GM12878 (cell line): ENCODE data around the gene CAPN10. TPM values are rescaled to one million over a fixed set of nuclear protein-coding genes. Genes with fewer than 3 reads are reported as not detected.

Experiments used
- CBX5 ChIP-seq: sonication (generic); IDR thresholded peaks from 2 replicates; pipeline ENCODE4 v1.6.1; 2016; ENCODE audit warnings: low read depth, moderate library complexity, mild to moderate bottlenecking, inconsistent platforms
- CREM ChIP-seq: IDR thresholded peaks from 2 replicates; pipeline ENCODE4 v1.6.1; 2014; ENCODE audit warnings: antibody characterized with exemption, low read depth
- EED ChIP-seq: sonication (generic); IDR thresholded peaks from 2 replicates; pipeline ENCODE4 v1.6.1; 2016; ENCODE audit warnings: antibody characterized with exemption, low read depth
- ESRRA ChIP-seq: IDR thresholded peaks from 2 replicates; pipeline ENCODE4 v1.6.1; 2012; ENCODE audit warnings: mild to moderate bottlenecking, low read length, improper control_type of control experiment
- GATAD2B ChIP-seq: fragments of 450-650 bp; conservative IDR thresholded peaks from 2 replicates; pipeline ENCODE4 v1.6.1; 2017; ENCODE audit warnings: low read depth, mild to moderate bottlenecking, moderate library complexity
- KDM1A ChIP-seq: fragments of 200-600 bp; sonication (generic); IDR thresholded peaks from 2 replicates; pipeline ENCODE4 v1.6.1; 2016; ENCODE audit warnings: borderline replicate concordance
- MTA2 ChIP-seq: fragments of 450-650 bp; IDR thresholded peaks from 2 replicates; pipeline ENCODE4 v1.6.1; 2016; ENCODE audit warnings: low read depth, mild to moderate bottlenecking, moderate library complexity
- MTA3 ChIP-seq: IDR thresholded peaks from 2 replicates; pipeline ENCODE4 v1.6.1; 2012; ENCODE audit warnings: low read length, inconsistent platforms, borderline replicate concordance
- MYB ChIP-seq: fragments of 150-350 bp; IDR thresholded peaks from 2 replicates; pipeline ENCODE4 v1.6.1; 2014; ENCODE audit warnings: mild to moderate bottlenecking, low read depth, low read length, borderline replicate concordance
- MYC ChIP-seq: IDR thresholded peaks from 2 replicates; pipeline ENCODE4 v1.6.1; 2011; ENCODE audit warnings: mild to moderate bottlenecking, low read length, moderate library complexity, inconsistent platforms; ENCODE audit not compliant: insufficient read depth, insufficient replicate concordance, insufficient read length, severe bottlenecking
- NBN ChIP-seq: fragments of 450-650 bp; IDR thresholded peaks from 2 replicates; pipeline ENCODE4 v1.6.1; 2016
- RAD51 ChIP-seq: fragments of 450-650 bp; IDR thresholded peaks from 2 replicates; pipeline ENCODE4 v1.6.1; 2016; ENCODE audit warnings: moderate library complexity, mild to moderate bottlenecking, inconsistent platforms
- SMARCA5 ChIP-seq: fragments of 450-650 bp; IDR thresholded peaks from 2 replicates; pipeline ENCODE4 v1.6.1; 2017; ENCODE audit warnings: mild to moderate bottlenecking
- SMC3 ChIP-seq: IDR thresholded peaks from 2 replicates; pipeline ENCODE4 v1.6.1; 2011; ENCODE audit warnings: low read length, improper control_type of control experiment, borderline replicate concordance
- TAF1 ChIP-seq: IDR thresholded peaks from 2 replicates; pipeline ENCODE4 v1.6.1; 2011; ENCODE audit warnings: mild to moderate bottlenecking, low read depth, low read length, borderline replicate concordance
- USF1 ChIP-seq: IDR thresholded peaks from 2 replicates; pipeline ENCODE4 v1.6.1; 2011; ENCODE audit warnings: borderline replicate concordance, low read depth, mild to moderate bottlenecking, moderate library complexity, mixed read lengths, low read length; ENCODE audit not compliant: insufficient read depth; ENCODE audit errors: extremely low read length
- polyA plus RNA-seq, 11 experiments: library from polyadenylated mRNA; depleted of rRNA in 4 of 11; unstranded in 6 of 11; stranded (reverse) in 5 of 11; fragments of >200 nt; fragmentation: Nextera tagmentation in 4 of 11; fragmentation: Illumina TruSeq in 1 of 11; extraction: Ambion mirVana in 4 of 11; extraction: Trizol in 1 of 11; gene quantifications; 1 replicate in 1 of 11; 2 replicates in 10 of 11; pipeline versions ENCODE4 v1.2.1 to v1.2.3, GENCODE V29; 2011 to 2016; ENCODE audit warnings: inconsistent platforms in 2 of 11, missing spikeins in 2 of 11, low read depth in 1 of 11
- total RNA-seq, 4 experiments: library from RNA; depleted of rRNA in 3 of 4; stranded (reverse); fragments of >200 nt in 3 of 4; fragmentation: Illumina TruSeq in 1 of 4; extraction: Trizol in 1 of 4; gene quantifications; 2 replicates each; pipeline versions ENCODE4 v1.2.1 to v1.2.3, GENCODE V29; 2013 to 2021
- TF ChIP-seq, protein P1 (sequence below): fragments of 450-650 bp; conservative IDR thresholded peaks from 2 replicates; pipeline ENCODE4 v1.6.1; 2017; ENCODE audit warnings: mild to moderate bottlenecking, moderate library complexity
- TF ChIP-seq, protein P2 (sequence below): fragments of 450-650 bp; IDR thresholded peaks from 2 replicates; pipeline ENCODE4 v1.6.1; 2017; ENCODE audit warnings: mild to moderate bottlenecking, low read depth, inconsistent platforms; ENCODE audit not compliant: poor library complexity, severe bottlenecking
- TF ChIP-seq, protein P3 (sequence below): fragments of 450-650 bp; IDR thresholded peaks from 2 replicates; pipeline ENCODE4 v1.6.1; 2017; ENCODE audit warnings: mild to moderate bottlenecking
- TF ChIP-seq, protein P4 (sequence below): fragments of 450-650 bp; IDR thresholded peaks from 2 replicates; pipeline ENCODE4 v1.6.1; 2017; ENCODE audit warnings: low read depth, mild to moderate bottlenecking, moderate library complexity

The CAPN10 gene
- total and polyA plus RNA-seq, 10 of the 15 experiments (the other 5 are each of a cell fraction or from before 2014, with no cell fraction given), result 0.37 to 40.6 (median 17.5) TPM

- TF ChIP-seq, protein P1, sequence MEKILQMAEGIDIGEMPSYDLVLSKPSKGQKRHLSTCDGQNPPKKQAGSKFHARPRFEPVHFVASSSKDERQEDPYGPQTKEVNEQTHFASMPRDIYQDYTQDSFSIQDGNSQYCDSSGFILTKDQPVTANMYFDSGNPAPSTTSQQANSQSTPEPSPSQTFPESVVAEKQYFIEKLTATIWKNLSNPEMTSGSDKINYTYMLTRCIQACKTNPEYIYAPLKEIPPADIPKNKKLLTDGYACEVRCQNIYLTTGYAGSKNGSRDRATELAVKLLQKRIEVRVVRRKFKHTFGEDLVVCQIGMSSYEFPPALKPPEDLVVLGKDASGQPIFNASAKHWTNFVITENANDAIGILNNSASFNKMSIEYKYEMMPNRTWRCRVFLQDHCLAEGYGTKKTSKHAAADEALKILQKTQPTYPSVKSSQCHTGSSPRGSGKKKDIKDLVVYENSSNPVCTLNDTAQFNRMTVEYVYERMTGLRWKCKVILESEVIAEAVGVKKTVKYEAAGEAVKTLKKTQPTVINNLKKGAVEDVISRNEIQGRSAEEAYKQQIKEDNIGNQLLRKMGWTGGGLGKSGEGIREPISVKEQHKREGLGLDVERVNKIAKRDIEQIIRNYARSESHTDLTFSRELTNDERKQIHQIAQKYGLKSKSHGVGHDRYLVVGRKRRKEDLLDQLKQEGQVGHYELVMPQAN, result 0 out of 2 replicates have a peak, but pooled peaks have one; percentile 33
- TF ChIP-seq EED (no peak), USF1 (no peak), RAD51 (no peak), NBN (no peak), GATAD2B (no peak; the same call in 1 of the 2 replicates), KDM1A (no peak), SMARCA5 (no peak; the same call in 1 of the 2 replicates), MTA3 (no peak), ESRRA (no peak), TAF1 (0 out of 2 replicates have a peak, but pooled peaks have one; percentile 22), MTA2 (no peak), CREM (no peak), SMC3 (no peak), MYB (no peak), CBX5 (no peak), MYC (no peak)
- TF ChIP-seq, protein P2, sequence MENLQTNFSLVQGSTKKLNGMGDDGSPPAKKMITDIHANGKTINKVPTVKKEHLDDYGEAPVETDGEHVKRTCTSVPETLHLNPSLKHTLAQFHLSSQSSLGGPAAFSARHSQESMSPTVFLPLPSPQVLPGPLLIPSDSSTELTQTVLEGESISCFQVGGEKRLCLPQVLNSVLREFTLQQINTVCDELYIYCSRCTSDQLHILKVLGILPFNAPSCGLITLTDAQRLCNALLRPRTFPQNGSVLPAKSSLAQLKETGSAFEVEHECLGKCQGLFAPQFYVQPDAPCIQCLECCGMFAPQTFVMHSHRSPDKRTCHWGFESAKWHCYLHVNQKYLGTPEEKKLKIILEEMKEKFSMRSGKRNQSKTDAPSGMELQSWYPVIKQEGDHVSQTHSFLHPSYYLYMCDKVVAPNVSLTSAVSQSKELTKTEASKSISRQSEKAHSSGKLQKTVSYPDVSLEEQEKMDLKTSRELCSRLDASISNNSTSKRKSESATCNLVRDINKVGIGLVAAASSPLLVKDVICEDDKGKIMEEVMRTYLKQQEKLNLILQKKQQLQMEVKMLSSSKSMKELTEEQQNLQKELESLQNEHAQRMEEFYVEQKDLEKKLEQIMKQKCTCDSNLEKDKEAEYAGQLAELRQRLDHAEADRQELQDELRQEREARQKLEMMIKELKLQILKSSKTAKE, result no peak
- TF ChIP-seq, protein P3, sequence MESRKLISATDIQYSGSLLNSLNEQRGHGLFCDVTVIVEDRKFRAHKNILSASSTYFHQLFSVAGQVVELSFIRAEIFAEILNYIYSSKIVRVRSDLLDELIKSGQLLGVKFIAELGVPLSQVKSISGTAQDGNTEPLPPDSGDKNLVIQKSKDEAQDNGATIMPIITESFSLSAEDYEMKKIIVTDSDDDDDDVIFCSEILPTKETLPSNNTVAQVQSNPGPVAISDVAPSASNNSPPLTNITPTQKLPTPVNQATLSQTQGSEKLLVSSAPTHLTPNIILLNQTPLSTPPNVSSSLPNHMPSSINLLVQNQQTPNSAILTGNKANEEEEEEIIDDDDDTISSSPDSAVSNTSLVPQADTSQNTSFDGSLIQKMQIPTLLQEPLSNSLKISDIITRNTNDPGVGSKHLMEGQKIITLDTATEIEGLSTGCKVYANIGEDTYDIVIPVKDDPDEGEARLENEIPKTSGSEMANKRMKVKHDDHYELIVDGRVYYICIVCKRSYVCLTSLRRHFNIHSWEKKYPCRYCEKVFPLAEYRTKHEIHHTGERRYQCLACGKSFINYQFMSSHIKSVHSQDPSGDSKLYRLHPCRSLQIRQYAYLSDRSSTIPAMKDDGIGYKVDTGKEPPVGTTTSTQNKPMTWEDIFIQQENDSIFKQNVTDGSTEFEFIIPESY, result no peak
- TF ChIP-seq, protein P4, sequence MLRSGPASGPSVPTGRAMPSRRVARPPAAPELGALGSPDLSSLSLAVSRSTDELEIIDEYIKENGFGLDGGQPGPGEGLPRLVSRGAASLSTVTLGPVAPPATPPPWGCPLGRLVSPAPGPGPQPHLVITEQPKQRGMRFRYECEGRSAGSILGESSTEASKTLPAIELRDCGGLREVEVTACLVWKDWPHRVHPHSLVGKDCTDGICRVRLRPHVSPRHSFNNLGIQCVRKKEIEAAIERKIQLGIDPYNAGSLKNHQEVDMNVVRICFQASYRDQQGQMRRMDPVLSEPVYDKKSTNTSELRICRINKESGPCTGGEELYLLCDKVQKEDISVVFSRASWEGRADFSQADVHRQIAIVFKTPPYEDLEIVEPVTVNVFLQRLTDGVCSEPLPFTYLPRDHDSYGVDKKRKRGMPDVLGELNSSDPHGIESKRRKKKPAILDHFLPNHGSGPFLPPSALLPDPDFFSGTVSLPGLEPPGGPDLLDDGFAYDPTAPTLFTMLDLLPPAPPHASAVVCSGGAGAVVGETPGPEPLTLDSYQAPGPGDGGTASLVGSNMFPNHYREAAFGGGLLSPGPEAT, result no peak
Observed at GRCh38 chr2:240568678-240569522, 17.6 kb upstream of the CAPN10 start (continued).
